GM12878 (cell line): ENCODE data around the gene PSAPL1. TPM values are rescaled to one million over a fixed set of nuclear protein-coding genes. Genes with fewer than 3 reads are reported as not detected.

ENCODE experiments used
- ATAC-seq: fragments of 200-7000 bp; cut with Tn5 transposase; 3 replicates; pipeline ENCODE4 v1.9.1; 2020; ENCODE audit warnings: mild to moderate bottlenecking, moderate library complexity
- BruUV-seq: library from RNA; stranded (reverse); fragments of 400-500 nt; replicated peaks from 2 replicates; lab custom pipeline; 2021; lab: Mats Ljungman, UMichigan
- CTCF ChIA-PET: fragments of 300-600 bp; sonication (Branson Sonifier 250); formaldehyde crosslinking; extraction: SDS; loops from one replicate; lab custom pipeline; 2021; ENCODE audit warnings: inconsistent platforms; lab: Yijun Ruan, JAX
- POLR2A ChIA-PET: fragments of 350-600 bp; formaldehyde crosslinking; extraction: SDS; loops from one replicate; lab custom pipeline; 2021; ENCODE audit warnings: inconsistent platforms; lab: Charles Lee
- RAD21 ChIA-PET: fragments of 300-600 bp; sonication (Branson Sonifier 250); formaldehyde crosslinking; loops from one replicate; lab custom pipeline; 2023; ENCODE audit warnings: antibody characterized with exemption; ENCODE audit not compliant: unreplicated experiment; lab: Charles Lee
- SMC1A ChIA-PET: fragments of 300-600 bp; sonication (Branson Sonifier 250); formaldehyde crosslinking; loops from one replicate; lab custom pipeline; 2023; ENCODE audit not compliant: unreplicated experiment, uncharacterized antibody; lab: Charles Lee
- DNase-seq: peaks from one replicate; pipeline ENCODE4 v3.0.0-alpha.2; 2011; ENCODE audit warnings: low read depth, low spot score
- FAIRE-seq: peaks from 3 replicates; lab custom pipeline; 2011; peaks lifted over from hg19 to GRCh38; lab: Jason Lieb, UNC
- H2AFZ ChIP-seq: 2 replicates; pipeline ENCODE4 v1.6.0; 2011; ENCODE audit warnings: low read depth, low read length, control low read depth; ENCODE audit not compliant: control insufficient read depth
- H3K27ac ChIP-seq: 2 replicates; pipeline ENCODE4 v1.5.1; 2011; ENCODE audit warnings: control low read depth; ENCODE audit not compliant: control insufficient read depth, insufficient read depth
- H3K27me3 ChIP-seq, 2 experiments: replicated peaks in 1 of 2; 2 replicates each; pipeline versions ENCODE4 v1.6.0 to v1.6.1; 2011; ENCODE audit warnings: low read length in 1 of 2; ENCODE audit not compliant: control insufficient read depth in 2 of 2, insufficient read depth in 2 of 2
- H3K36me3 ChIP-seq, 2 experiments: 2 replicates each; pipeline ENCODE4 v1.5.1; 2011; ENCODE audit warnings: low read length in 1 of 2; ENCODE audit not compliant: control insufficient read depth in 2 of 2, insufficient read depth in 2 of 2
- H3K4me1 ChIP-seq: 2 replicates; pipeline ENCODE4 v1.6.1; 2011; ENCODE audit warnings: mild to moderate bottlenecking, low read length, moderate library complexity, mixed read lengths; ENCODE audit not compliant: control insufficient read depth, insufficient read depth
- H3K4me2 ChIP-seq: 2 replicates; pipeline ENCODE4 v1.6.0; 2011; ENCODE audit warnings: control low read depth; ENCODE audit not compliant: control insufficient read depth, insufficient read depth
- H3K4me3 ChIP-seq: fragments of 200-600 bp; sonication (generic); 2 replicates; pipeline ENCODE4 v1.5.1; 2016
- H3K79me2 ChIP-seq: 2 replicates; pipeline ENCODE4 v1.6.0; 2011; ENCODE audit warnings: low read length; ENCODE audit not compliant: control insufficient read depth, insufficient read depth
- H3K9ac ChIP-seq: 2 replicates; pipeline ENCODE4 v1.8.0; 2011; ENCODE audit warnings: low read length, control low read depth, mixed read lengths; ENCODE audit not compliant: control insufficient read depth, insufficient read depth
- H3K9me3 ChIP-seq: replicated peaks from 3 replicates; pipeline ENCODE4 v1.5.1; 2011; ENCODE audit warnings: mild to moderate bottlenecking, low read length; ENCODE audit not compliant: control insufficient read depth, insufficient read depth
- H4K20me1 ChIP-seq: 2 replicates; pipeline ENCODE4 v1.6.0; 2011; ENCODE audit not compliant: control insufficient read depth, insufficient read depth
- ATF7 ChIP-seq: fragments of 450-650 bp; IDR thresholded peaks from 2 replicates; pipeline ENCODE4 v1.6.1; 2016; ENCODE audit warnings: low read depth, mild to moderate bottlenecking
- BRCA1 ChIP-seq: IDR thresholded peaks from 2 replicates; pipeline ENCODE4 v1.6.1; 2011; ENCODE audit warnings: low read depth, low read length, improper control_type of control experiment
- CREM ChIP-seq: IDR thresholded peaks from 2 replicates; pipeline ENCODE4 v1.6.1; 2014; ENCODE audit warnings: antibody characterized with exemption, low read depth
- FOS ChIP-seq: IDR thresholded peaks from 3 replicates; pipeline ENCODE4 v1.6.1; 2011; ENCODE audit warnings: borderline replicate concordance; ENCODE audit not compliant: insufficient read length; ENCODE audit errors: extremely low read depth
- HCFC1 ChIP-seq: fragments of 150-350 bp; IDR thresholded peaks from 2 replicates; pipeline ENCODE4 v1.6.1; 2014; ENCODE audit warnings: low read length
- IKZF1 ChIP-seq: fragments of 450-650 bp; conservative IDR thresholded peaks from 2 replicates; pipeline ENCODE4 v1.6.1; 2017; ENCODE audit warnings: antibody characterized with exemption, mild to moderate bottlenecking
- IKZF2 ChIP-seq, 2 experiments: fragments of 450-650 bp; IDR thresholded peaks; 2 replicates each; pipeline ENCODE4 v1.6.1; 2017; ENCODE audit warnings: mild to moderate bottlenecking in 2 of 2, moderate library complexity in 2 of 2
- IRF3 ChIP-seq: fragments of 450-650 bp; IDR thresholded peaks from 2 replicates; pipeline ENCODE4 v1.6.1; 2014; ENCODE audit warnings: mild to moderate bottlenecking
- IRF4 ChIP-seq: IDR thresholded peaks from 2 replicates; pipeline ENCODE4 v1.6.1; 2011; ENCODE audit warnings: low read depth, low read length
- MXI1 ChIP-seq: fragments of 150-350 bp; IDR thresholded peaks from 2 replicates; pipeline ENCODE4 v1.6.1; 2011; ENCODE audit warnings: low read depth, mild to moderate bottlenecking, inconsistent platforms, low read length, improper control_type of control experiment
- PBX3 ChIP-seq: IDR thresholded peaks from 2 replicates; pipeline ENCODE4 v1.6.1; 2011; ENCODE audit warnings: mild to moderate bottlenecking, low read depth, low read length, moderate library complexity; ENCODE audit not compliant: insufficient replicate concordance
- RAD21 ChIP-seq: IDR thresholded peaks from 2 replicates; pipeline ENCODE4 v1.6.1; 2011; ENCODE audit warnings: mild to moderate bottlenecking, low read depth, low read length, moderate library complexity; ENCODE audit not compliant: insufficient read depth
- REST ChIP-seq: IDR thresholded peaks from 2 replicates; pipeline ENCODE4 v1.6.1; 2012; ENCODE audit warnings: mild to moderate bottlenecking, low read depth, low read length
- RUNX3 ChIP-seq: IDR thresholded peaks from 2 replicates; pipeline ENCODE4 v1.6.1; 2012; ENCODE audit warnings: low read length, inconsistent platforms
- SIN3A ChIP-seq: IDR thresholded peaks from 2 replicates; pipeline ENCODE4 v1.6.1; 2012; ENCODE audit warnings: low read depth, low read length, improper control_type of control experiment
- SMARCA5 ChIP-seq: fragments of 450-650 bp; IDR thresholded peaks from 2 replicates; pipeline ENCODE4 v1.6.1; 2017; ENCODE audit warnings: mild to moderate bottlenecking
- STAT1 ChIP-seq: fragments of 450-650 bp; conservative IDR thresholded peaks from 2 replicates; pipeline ENCODE4 v1.6.1; 2014; ENCODE audit warnings: antibody characterized with exemption, mild to moderate bottlenecking
- WGBS: methylation state at CpG from one replicate; pipeline ENCODE4 v1.1.6; 2016; ENCODE audit warnings: low lambda C conversion rate; ENCODE audit not compliant: insufficient replicate concordance, insufficient coverage; ENCODE audit errors: missing lambda C conversion rate; 5-methylcytosine and 5-hydroxymethylcytosine counted together
- in situ Hi-C: fragments of 300-500 bp; cut with MboI; formaldehyde crosslinking; loops from 9 replicates; pipeline ENCODE4 v1.14.3; 2018; ENCODE audit warnings: mixed read lengths
- intact Hi-C: fragments of 100-400 bp; cut with micrococcal nuclease; formaldehyde crosslinking; loops from one replicate; pipeline ENCODE4 v1.14.2; 2022; ENCODE audit not compliant: unreplicated experiment
- polyA plus RNA-seq, 11 experiments: library from polyadenylated mRNA; depleted of rRNA in 4 of 11; unstranded in 6 of 11; stranded (reverse) in 5 of 11; fragments of >200 nt; fragmentation: Nextera tagmentation in 4 of 11; fragmentation: Illumina TruSeq in 1 of 11; extraction: Ambion mirVana in 4 of 11; extraction: Trizol in 1 of 11; gene quantifications; 1 replicate in 1 of 11; 2 replicates in 10 of 11; pipeline versions ENCODE4 v1.2.1 to v1.2.3, GENCODE V29; 2011 to 2016; ENCODE audit warnings: inconsistent platforms in 2 of 11, missing spikeins in 2 of 11, low read depth in 1 of 11
- total RNA-seq, 4 experiments: library from RNA; depleted of rRNA in 3 of 4; stranded (reverse); fragments of >200 nt in 3 of 4; fragmentation: Illumina TruSeq in 1 of 4; extraction: Trizol in 1 of 4; gene quantifications; 2 replicates each; pipeline versions ENCODE4 v1.2.1 to v1.2.3, GENCODE V29; 2013 to 2021

PSAPL1 gene
- total and polyA plus RNA-seq, 10 of the 15 experiments (the other 5 are each of a cell fraction or from before 2014, with no cell fraction given) = not detected

GRCh38 chr4:7439699-7440098, 5.0 kb upstream of the PSAPL1 start (continued):
- TF ChIP-seq REST = no peak
- no peak for TF ChIP-seq PBX3
- no peak for TF ChIP-seq IRF3
- TF ChIP-seq ATF7 = no peak
- no peak for TF ChIP-seq FOS

- H3K9ac ChIP-seq = no peak overlapping the region
- H3K36me3 ChIP-seq = no peaks in the 10 kb centered on the region
- no peak overlapping the region for H3K4me3 ChIP-seq
- intact Hi-C loops (no loop called here), in situ Hi-C loops (no loop called here)
- CTCF ChIA-PET = no interaction called here
- H3K9me3 ChIP-seq = no peaks in the 10 kb centered on the region
- 20% methylated on average over 13 of the region's 13 CpGs for WGBS
- no peaks in the 10 kb centered on the region for H3K4me1 ChIP-seq
- no peak for FAIRE-seq
- SMC1A ChIA-PET = no interaction called here
- no peaks in the 10 kb centered on the region for H3K79me2 ChIP-seq
- H3K27me3 ChIP-seq = no peaks in the 10 kb centered on the region; a peak in 1 of 4 replicates
- RAD21 ChIA-PET = no interaction called here
- no peak overlapping the region for H3K4me2 ChIP-seq
- DNase-seq = no peak
- H2AFZ ChIP-seq = no peak overlapping the region
- H4K20me1 ChIP-seq = no peaks in the 10 kb centered on the region
- no peak overlapping the region for H3K27ac ChIP-seq
- POLR2A ChIA-PET = no interaction called here
- BruUV-seq = no TSS peak
- no peak for ATAC-seq
- no peak for TF ChIP-seq STAT1
- TF ChIP-seq SIN3A = no peak
- TF ChIP-seq MXI1 = no peak
- no peak for TF ChIP-seq IKZF2 (IDR thresholded peaks at IDR 0.05)
- TF ChIP-seq IKZF1 = no peak
- TF ChIP-seq IRF4 = no peak
- no peak for TF ChIP-seq HCFC1
- no peak for TF ChIP-seq IRF3
- TF ChIP-seq RUNX3 = no peak
- TF ChIP-seq CREM = no peak
- TF ChIP-seq BRCA1 = no peak
- no peak for TF ChIP-seq SMARCA5
- TF ChIP-seq RAD21 = no peak
These were observed 1.5 kb upstream of the PSAPL1 start for GRCh38 chr4:7436256-7436655.
